A549 (cell line): ENCODE measurements around the gene DNAJA1. TPM values are rescaled to one million over a fixed set of nuclear protein-coding genes. Genes with fewer than 3 reads are reported as not detected.

Source experiments
- ATAC-seq, 2 experiments: fragments of 200-7000 bp in 1 of 2; fragments of >200 bp in 1 of 2; cut with Nextera tagmentation in 1 of 2; cut with Tn5 transposase in 1 of 2; 3 replicates each; pipeline versions ENCODE4 v1.8.0 to v1.9.1; 2018 to 2020; ENCODE audit warnings: mild to moderate bottlenecking in 1 of 2, moderate library complexity in 1 of 2
- CTCF ChIA-PET: fragments of 300-600 bp; sonication (Branson Sonifier 250); formaldehyde crosslinking; extraction: SDS; loops from one replicate; lab custom pipeline; 2021; ENCODE audit warnings: antibody characterized with exemption, inconsistent platforms; lab: Yijun Ruan, JAX
- POLR2A ChIA-PET: fragments of 350-600 bp; formaldehyde crosslinking; extraction: SDS; loops from one replicate; lab custom pipeline; 2021; ENCODE audit warnings: antibody characterized with exemption, inconsistent platforms; lab: Yijun Ruan, JAX
- DNase-seq, 2 experiments: peaks; one replicate each; pipeline versions ENCODE4 v3.0.0 to v3.0.0-alpha.2; 2011 to 2016; ENCODE audit warnings: low read depth in 1 of 2, low spot score in 1 of 2
- FAIRE-seq: peaks from 2 replicates; lab custom pipeline; 2011; peaks lifted over from hg19 to GRCh38; lab: Jason Lieb, UNC
- H3K27ac ChIP-seq, 2 experiments: fragments of >200 bp; sonication (Bioruptor Twin); formaldehyde crosslinking; 3 replicates each; pipeline ENCODE4 v1.5.1; 2016 to 2017
- H3K4me1 ChIP-seq: fragments of >200 bp; sonication (Bioruptor Twin); formaldehyde crosslinking; 3 replicates; pipeline ENCODE4 v1.6.1; 2016
- H3K4me2 ChIP-seq: fragments of >200 bp; sonication (Bioruptor Twin); formaldehyde crosslinking; 3 replicates; pipeline ENCODE4 v1.6.1; 2016
- H3K4me3 ChIP-seq: fragments of >200 bp; sonication (Bioruptor Twin); formaldehyde crosslinking; 3 replicates; pipeline ENCODE4 v1.5.1; 2016
- H3K9me3 ChIP-seq: fragments of >200 bp; sonication (Bioruptor Twin); formaldehyde crosslinking; 3 replicates; pipeline ENCODE4 v1.6.1; 2016
- CBX2 ChIP-seq: fragments of 200-600 bp; sonication (generic); IDR thresholded peaks from 2 replicates; pipeline ENCODE4 v1.6.1; 2016; ENCODE audit warnings: low read depth, mild to moderate bottlenecking, borderline replicate concordance
- CHD2 ChIP-seq: fragments of 150-350 bp; IDR thresholded peaks from 2 replicates; pipeline ENCODE4 v1.6.1; 2014; ENCODE audit warnings: low read length; ENCODE audit not compliant: partially characterized antibody
- EHF ChIP-seq: fragments of 250-450 bp; sonication (Bioruptor Pico); IDR thresholded peaks from 2 replicates; pipeline ENCODE4 v1.5.0; 2020; ENCODE audit warnings: mild to moderate bottlenecking
- EHMT2 ChIP-seq: fragments of 200-600 bp; sonication (generic); IDR thresholded peaks from 2 replicates; pipeline ENCODE4 v1.6.1; 2016; ENCODE audit warnings: antibody characterized with exemption, low read depth, mild to moderate bottlenecking, moderate library complexity
- ESRRA ChIP-seq: fragments of 150-350 bp; IDR thresholded peaks from 2 replicates; pipeline ENCODE4 v1.6.1; 2014; ENCODE audit warnings: mild to moderate bottlenecking, low read length, borderline replicate concordance
- FOSB ChIP-seq: fragments of 250-450 bp; sonication (Bioruptor Pico); IDR thresholded peaks from 2 replicates; pipeline ENCODE4 v1.5.0; 2020; ENCODE audit warnings: mild to moderate bottlenecking, moderate library complexity
- FOXS1 ChIP-seq: fragments of 250-450 bp; sonication (Bioruptor Pico); IDR thresholded peaks from 2 replicates; pipeline ENCODE4 v1.5.0; 2020; ENCODE audit warnings: mild to moderate bottlenecking, moderate library complexity
- HDAC2 ChIP-seq: fragments of 200-600 bp; sonication (generic); IDR thresholded peaks from 2 replicates; pipeline ENCODE4 v1.6.1; 2016
- HOXA7 ChIP-seq: fragments of 250-450 bp; sonication (Bioruptor Pico); IDR thresholded peaks from 2 replicates; pipeline ENCODE4 v1.5.0; 2020; ENCODE audit warnings: mild to moderate bottlenecking, moderate library complexity
- HOXB13 ChIP-seq: fragments of 250-450 bp; sonication (Bioruptor Pico); IDR thresholded peaks from 2 replicates; pipeline ENCODE4 v1.5.0; 2020; ENCODE audit warnings: low read depth, mild to moderate bottlenecking, moderate library complexity
- KDM1A ChIP-seq: fragments of 200-600 bp; sonication (generic); IDR thresholded peaks from 2 replicates; pipeline ENCODE4 v1.6.1; 2016; ENCODE audit warnings: low read depth, mild to moderate bottlenecking
- NFE2L2 ChIP-seq: fragments of 150-350 bp; conservative IDR thresholded peaks from 2 replicates; pipeline ENCODE4 v1.6.1; 2014; ENCODE audit warnings: low read length
- NPAS2 ChIP-seq: fragments of 250-450 bp; sonication (Bioruptor Pico); IDR thresholded peaks from 2 replicates; pipeline ENCODE4 v1.8.0; 2022; ENCODE audit warnings: mild to moderate bottlenecking, moderate library complexity, borderline replicate concordance
- NR3C1 ChIP-seq: fragments of >200 bp; sonication (Bioruptor Twin); formaldehyde crosslinking; IDR thresholded peaks from 3 replicates; pipeline ENCODE4 v1.6.1; 2017
- PHF8 ChIP-seq: fragments of 200-600 bp; sonication (generic); IDR thresholded peaks from 2 replicates; pipeline ENCODE4 v1.6.1; 2016; ENCODE audit warnings: low read depth, mild to moderate bottlenecking, antibody characterized with exemption, moderate library complexity, borderline replicate concordance
- SMC3 ChIP-seq: fragments of >200 bp; sonication (Bioruptor Twin); formaldehyde crosslinking; IDR thresholded peaks from 3 replicates; pipeline ENCODE4 v1.6.1; 2018; ENCODE audit warnings: inconsistent platforms
- ZC3H11A ChIP-seq: fragments of 450-650 bp; IDR thresholded peaks from 2 replicates; pipeline ENCODE4 v1.6.1; 2014; ENCODE audit warnings: antibody characterized with exemption, mild to moderate bottlenecking
- ZFP36 ChIP-seq: fragments of 450-650 bp; IDR thresholded peaks from 2 replicates; pipeline ENCODE4 v1.6.1; 2014; ENCODE audit warnings: borderline replicate concordance; ENCODE audit not compliant: partially characterized antibody
- WGBS: methylation state at CpG from one replicate; pipeline ENCODE4 v1.1.6; 2017; ENCODE audit errors: missing lambda C conversion rate; 5-methylcytosine and 5-hydroxymethylcytosine counted together
- polyA plus RNA-seq, 4 experiments: library from polyadenylated mRNA; depleted of rRNA in 3 of 4; stranded (reverse); fragments of >200 nt; fragmentation: RNase III in 1 of 4; extraction: RNeasy Plus Mini Kit Qiagen cat#74134 plus additional on column Dnase treatment in 1 of 4; gene quantifications; 2 replicates in 3 of 4; 3 replicates in 1 of 4; pipeline ENCODE4 v1.2.3, GENCODE V29; 2011 to 2017
- TF ChIP-seq, protein P1 (sequence below): fragments of 250-450 bp; sonication (Bioruptor Pico); IDR thresholded peaks from 2 replicates; pipeline ENCODE4 v1.5.0; 2021; ENCODE audit warnings: mild to moderate bottlenecking, moderate library complexity, borderline replicate concordance
- TF ChIP-seq, protein P2 (sequence below): fragments of >200 bp; sonication (Bioruptor Twin); formaldehyde crosslinking; IDR thresholded peaks from 2 replicates; pipeline ENCODE4 v1.6.1; 2016
- TF ChIP-seq, protein P3 (sequence below): fragments of >200 bp; sonication (Bioruptor Twin); formaldehyde crosslinking; IDR thresholded peaks from 3 replicates; pipeline ENCODE4 v1.5.1; 2016
- TF ChIP-seq, protein P4 (sequence below): fragments of 150-350 bp; IDR thresholded peaks from 2 replicates; pipeline ENCODE4 v1.6.1; 2014; ENCODE audit warnings: low read depth, mild to moderate bottlenecking, low read length

The DNAJA1 gene
- polyA plus RNA-seq, 2 of the 4 experiments (the other 2 are of a cell fraction): 258 to 410 TPM

DNA sequence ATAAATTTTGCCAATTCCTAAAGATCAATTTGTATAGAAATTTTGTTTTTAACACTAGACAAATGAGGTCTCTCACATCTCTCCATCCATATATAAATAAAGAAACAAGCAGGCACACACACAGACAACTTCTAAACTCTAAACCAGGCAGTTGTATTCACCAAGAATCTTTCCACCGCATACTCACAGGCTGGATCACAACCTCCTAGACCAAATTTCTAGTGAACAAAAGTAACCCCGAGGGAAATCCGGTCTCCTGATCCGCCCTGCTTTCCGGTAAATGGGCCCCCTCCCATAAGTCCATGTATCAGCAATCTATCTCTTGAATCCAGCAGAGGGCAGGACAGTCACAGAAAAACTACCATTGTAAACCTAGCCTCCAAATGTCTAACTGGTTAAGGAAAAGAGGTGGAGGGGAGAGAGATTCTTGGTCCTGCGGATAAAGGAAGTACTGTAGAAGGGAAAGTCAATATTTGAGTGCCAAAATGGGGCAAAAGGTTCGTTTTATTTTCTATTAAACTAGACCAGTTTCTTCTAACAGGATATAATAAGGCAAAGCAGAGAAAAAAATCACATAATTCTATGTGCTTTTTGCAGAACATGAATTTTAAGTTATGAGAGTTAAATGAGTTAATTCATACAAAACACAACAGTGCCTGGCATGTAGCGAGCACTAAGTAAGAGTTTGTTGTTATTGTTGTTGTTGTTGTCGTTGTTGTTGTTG, 56.2 kb downstream of the DNAJA1 start (continued):
- TF ChIP-seq, protein P1, sequence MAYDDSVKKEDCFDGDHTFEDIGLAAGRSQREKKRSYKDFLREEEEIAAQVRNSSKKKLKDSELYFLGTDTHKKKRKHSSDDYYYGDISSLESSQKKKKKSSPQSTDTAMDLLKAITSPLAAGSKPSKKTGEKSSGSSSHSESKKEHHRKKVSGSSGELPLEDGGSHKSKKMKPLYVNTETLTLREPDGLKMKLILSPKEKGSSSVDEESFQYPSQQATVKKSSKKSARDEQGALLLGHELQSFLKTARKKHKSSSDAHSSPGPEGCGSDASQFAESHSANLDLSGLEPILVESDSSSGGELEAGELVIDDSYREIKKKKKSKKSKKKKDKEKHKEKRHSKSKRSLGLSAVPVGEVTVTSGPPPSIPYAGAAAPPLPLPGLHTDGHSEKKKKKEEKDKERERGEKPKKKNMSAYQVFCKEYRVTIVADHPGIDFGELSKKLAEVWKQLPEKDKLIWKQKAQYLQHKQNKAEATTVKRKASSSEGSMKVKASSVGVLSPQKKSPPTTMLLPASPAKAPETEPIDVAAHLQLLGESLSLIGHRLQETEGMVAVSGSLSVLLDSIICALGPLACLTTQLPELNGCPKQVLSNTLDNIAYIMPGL (CRISPR knock-in tag): no peak
- TF ChIP-seq NPAS2 (CRISPR knock-in tag) (no peak), HDAC2 (no peak), NR3C1 (no peak), KDM1A (no peak)
- TF ChIP-seq, protein P2, sequence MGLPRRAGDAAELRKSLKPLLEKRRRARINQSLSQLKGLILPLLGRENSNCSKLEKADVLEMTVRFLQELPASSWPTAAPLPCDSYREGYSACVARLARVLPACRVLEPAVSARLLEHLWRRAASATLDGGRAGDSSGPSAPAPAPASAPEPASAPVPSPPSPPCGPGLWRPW: no peak

DNA sequence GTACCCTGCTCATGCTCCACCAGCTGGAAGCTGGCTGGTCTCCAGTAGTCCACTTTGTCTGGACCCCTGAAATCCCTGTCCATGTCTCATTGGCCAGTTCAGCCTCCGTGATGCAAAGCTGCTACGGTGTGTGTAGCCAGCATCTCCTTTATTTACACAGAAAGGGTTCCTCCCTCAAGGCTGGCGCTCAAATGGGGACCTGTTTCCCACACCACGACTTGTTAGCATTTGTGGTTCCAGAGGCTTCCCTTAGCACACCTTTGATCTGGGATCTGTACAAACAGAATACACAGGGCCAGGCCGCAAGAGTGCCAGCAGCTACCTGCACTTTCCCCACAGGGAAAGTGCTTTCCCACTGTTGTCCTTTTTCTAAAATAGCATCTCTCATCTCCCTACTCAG, 57.1 kb downstream of the DNAJA1 start:
- Histone ChIP-seq H3K27ac (peak overlapping the region; percentile 64 to 80; a peak in 3 of 6 replicates), H3K4me2 (no peak overlapping the region), H3K9me3 (no peaks in the 10 kb centered on the region), H3K4me3 (no peak overlapping the region), H3K4me1 (peaks cover 20% of the 10 kb centered on the region; the same call in 2 of the 3 replicates)
- CTCF ChIA-PET: interaction anchor here (0.6 to 4.1 kb wide), 8 partner anchors 34 to 147 kb away, joined by 3 to 44 read pairs (median 3); partner anchors contain the start of gene B4GALT1
- DNase-seq: no peak
- no peak for ATAC-seq
- TF ChIP-seq NFE2L2: no peak
- TF ChIP-seq ZFP36: no peak
- no peak for TF ChIP-seq EHF
- TF ChIP-seq FOXS1 (CRISPR knock-in tag): no peak
- TF ChIP-seq, protein P3, sequence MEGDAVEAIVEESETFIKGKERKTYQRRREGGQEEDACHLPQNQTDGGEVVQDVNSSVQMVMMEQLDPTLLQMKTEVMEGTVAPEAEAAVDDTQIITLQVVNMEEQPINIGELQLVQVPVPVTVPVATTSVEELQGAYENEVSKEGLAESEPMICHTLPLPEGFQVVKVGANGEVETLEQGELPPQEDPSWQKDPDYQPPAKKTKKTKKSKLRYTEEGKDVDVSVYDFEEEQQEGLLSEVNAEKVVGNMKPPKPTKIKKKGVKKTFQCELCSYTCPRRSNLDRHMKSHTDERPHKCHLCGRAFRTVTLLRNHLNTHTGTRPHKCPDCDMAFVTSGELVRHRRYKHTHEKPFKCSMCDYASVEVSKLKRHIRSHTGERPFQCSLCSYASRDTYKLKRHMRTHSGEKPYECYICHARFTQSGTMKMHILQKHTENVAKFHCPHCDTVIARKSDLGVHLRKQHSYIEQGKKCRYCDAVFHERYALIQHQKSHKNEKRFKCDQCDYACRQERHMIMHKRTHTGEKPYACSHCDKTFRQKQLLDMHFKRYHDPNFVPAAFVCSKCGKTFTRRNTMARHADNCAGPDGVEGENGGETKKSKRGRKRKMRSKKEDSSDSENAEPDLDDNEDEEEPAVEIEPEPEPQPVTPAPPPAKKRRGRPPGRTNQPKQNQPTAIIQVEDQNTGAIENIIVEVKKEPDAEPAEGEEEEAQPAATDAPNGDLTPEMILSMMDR: no peak
- no peak for TF ChIP-seq CBX2
- TF ChIP-seq NPAS2 (CRISPR knock-in tag): no peak
- no peak for TF ChIP-seq EHMT2
- TF ChIP-seq, protein P4, sequence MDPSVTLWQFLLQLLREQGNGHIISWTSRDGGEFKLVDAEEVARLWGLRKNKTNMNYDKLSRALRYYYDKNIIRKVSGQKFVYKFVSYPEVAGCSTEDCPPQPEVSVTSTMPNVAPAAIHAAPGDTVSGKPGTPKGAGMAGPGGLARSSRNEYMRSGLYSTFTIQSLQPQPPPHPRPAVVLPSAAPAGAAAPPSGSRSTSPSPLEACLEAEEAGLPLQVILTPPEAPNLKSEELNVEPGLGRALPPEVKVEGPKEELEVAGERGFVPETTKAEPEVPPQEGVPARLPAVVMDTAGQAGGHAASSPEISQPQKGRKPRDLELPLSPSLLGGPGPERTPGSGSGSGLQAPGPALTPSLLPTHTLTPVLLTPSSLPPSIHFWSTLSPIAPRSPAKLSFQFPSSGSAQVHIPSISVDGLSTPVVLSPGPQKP: no peak
- TF ChIP-seq CHD2: no peak
- no peak for TF ChIP-seq HOXA7
- TF ChIP-seq PHF8: no peak
- no peak for TF ChIP-seq ESRRA
- no peak for TF ChIP-seq ZC3H11A
- TF ChIP-seq SMC3: no peak
- no peak for TF ChIP-seq FOSB (CRISPR knock-in tag)
- no peak for TF ChIP-seq HOXB13 (CRISPR knock-in tag)
- POLR2A ChIA-PET: no interaction called here
- 69% methylated on average over 5 of the region's 5 CpGs for WGBS
- no peak for FAIRE-seq
